LNCAP (cell line): ENCODE data around the gene TOB1.
A peak's percentile ranks its signal among the peaks of the same experiment; 100 is the strongest.

Experiments
- CTCF ChIP-seq: fragments of 450-650 bp; IDR thresholded peaks from 2 replicates; pipeline ENCODE4 v1.5.1; 2017; ENCODE audit warnings: mild to moderate bottlenecking

TOB1 gene

GRCh38 chr17:50845240-50846147, 20.7 kb downstream of the TOB1 start:
- TF ChIP-seq CTCF = no peak

- TF ChIP-seq CTCF = no peak
Observed at GRCh38 chr17:50844117-50844700, 21.9 kb downstream of the TOB1 start.

GRCh38 chr17:50843150-50843905, 22.8 kb downstream of the TOB1 start:
- TF ChIP-seq CTCF = no peak

DNA sequence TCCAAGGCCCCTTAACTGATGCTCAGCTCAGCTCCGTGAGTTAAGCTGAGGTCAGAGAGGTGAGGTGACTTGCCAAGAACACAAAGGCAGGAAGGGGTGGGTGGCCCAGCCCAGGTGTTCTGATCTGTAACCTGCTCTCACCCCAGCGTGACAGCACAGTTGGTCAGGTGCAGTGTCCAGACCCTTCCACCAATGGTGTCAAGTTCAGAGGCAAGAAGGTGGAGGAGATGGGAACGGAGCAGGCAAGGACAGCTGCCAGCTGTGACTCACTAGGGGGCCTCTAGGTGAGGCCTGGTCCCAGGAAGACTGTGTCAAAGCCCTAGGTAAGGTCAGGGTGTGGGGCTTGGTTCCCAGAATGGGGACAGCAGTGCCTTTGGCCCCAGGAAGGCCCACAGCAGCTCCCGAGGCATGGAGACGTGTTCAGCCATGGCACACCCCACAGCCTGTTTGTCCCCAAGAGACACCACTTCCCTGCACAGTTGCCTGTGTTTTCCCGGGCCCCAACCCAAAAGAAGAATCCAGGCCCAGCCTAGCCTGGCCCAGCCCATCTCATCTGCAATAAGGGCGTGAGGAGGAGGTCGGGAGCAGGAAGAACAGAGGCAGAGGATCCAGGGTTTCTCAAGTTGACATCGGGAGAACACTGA, 23.5 kb downstream of the TOB1 start:
- TF ChIP-seq CTCF = no peak

DNA sequence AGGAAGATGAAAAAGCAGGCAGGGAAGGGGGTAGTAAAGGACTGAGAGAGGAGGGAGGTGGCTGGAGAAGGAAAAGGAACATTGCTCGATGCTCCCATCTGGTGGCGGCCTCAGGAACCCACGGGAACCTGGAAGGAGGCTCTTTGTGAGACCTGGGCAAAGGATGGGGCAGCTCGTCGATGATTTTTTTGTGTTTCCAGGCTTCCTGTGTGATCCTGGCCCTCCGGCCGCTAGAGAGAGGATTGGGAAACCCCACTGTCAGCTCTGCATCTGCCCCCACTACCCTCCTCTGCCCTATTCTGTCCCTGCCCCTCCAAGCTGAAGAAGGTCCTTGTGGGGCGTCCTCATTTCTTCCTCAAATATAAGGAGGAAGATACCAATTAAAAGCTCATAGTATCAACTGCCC, 24.2 kb downstream of the TOB1 start:
- TF ChIP-seq CTCF = peak; percentile 79

- no peak for TF ChIP-seq CTCF
Observed at GRCh38 chr17:50841277-50841948, 24.7 kb downstream of the TOB1 start.
